Uterus (tissue), 2 donors: ENCODE data around the gene RTEL1.

Experiments used
- POLR2A ChIP-seq, 2 donors: fragments of 450-650 bp; IDR thresholded peaks; one replicate each; pipeline ENCODE4 v1.6.1; 2016; ENCODE audit warnings: antibody characterized with exemption in 2 of 2, mild to moderate bottlenecking in 1 of 2, moderate library complexity in 1 of 2
- TF ChIP-seq, protein P1 (sequence below), 4 experiments: fragments of 200-600 bp in 2 of 4; fragments of 450-650 bp in 2 of 4; sonication (generic) in 2 of 4; IDR thresholded peaks; one replicate each; pipeline ENCODE4 v1.5.1; 2016 to 2019; ENCODE audit warnings: antibody characterized with exemption in 4 of 4, mild to moderate bottlenecking in 2 of 4, moderate library complexity in 1 of 4

DNA sequence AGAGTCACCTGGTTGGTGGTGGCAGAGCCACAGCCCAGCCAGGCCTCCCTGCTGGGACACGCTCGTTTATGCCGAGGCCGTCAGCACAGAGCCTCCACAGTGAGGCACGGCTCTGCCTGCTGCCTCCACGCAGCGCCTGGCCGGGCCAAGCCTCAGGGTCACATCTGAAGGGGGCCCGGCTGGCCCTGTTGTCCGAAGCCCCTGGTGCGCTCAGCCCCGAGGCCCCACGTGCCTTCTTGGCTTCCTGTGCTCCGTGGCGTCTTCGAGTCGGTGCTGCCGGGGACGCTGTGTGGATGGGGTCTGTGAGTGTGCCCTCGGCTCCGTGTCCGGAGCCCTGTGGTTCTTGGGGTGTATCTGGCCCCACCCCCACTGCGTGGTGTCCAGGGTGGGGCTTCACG lies 28.0 kb downstream of the RTEL1 start:
- TF ChIP-seq, protein P1, sequence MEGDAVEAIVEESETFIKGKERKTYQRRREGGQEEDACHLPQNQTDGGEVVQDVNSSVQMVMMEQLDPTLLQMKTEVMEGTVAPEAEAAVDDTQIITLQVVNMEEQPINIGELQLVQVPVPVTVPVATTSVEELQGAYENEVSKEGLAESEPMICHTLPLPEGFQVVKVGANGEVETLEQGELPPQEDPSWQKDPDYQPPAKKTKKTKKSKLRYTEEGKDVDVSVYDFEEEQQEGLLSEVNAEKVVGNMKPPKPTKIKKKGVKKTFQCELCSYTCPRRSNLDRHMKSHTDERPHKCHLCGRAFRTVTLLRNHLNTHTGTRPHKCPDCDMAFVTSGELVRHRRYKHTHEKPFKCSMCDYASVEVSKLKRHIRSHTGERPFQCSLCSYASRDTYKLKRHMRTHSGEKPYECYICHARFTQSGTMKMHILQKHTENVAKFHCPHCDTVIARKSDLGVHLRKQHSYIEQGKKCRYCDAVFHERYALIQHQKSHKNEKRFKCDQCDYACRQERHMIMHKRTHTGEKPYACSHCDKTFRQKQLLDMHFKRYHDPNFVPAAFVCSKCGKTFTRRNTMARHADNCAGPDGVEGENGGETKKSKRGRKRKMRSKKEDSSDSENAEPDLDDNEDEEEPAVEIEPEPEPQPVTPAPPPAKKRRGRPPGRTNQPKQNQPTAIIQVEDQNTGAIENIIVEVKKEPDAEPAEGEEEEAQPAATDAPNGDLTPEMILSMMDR (IDR thresholded peaks at IDR 0.05): no peak
- no peak for TF ChIP-seq POLR2A (IDR thresholded peaks at IDR 0.05)
